ENCODE results near the gene RPGRIP1L.
"Not testable (repeated sequence)": the region's sequence is repeated elsewhere in the genome, so short reads cannot be mapped to it uniquely, and the experiment has no call there.

Gene RPGRIP1L

GRCh38 chr16:53711390-53711789 is 7.7 kb upstream of the RPGRIP1L start:
- DNase-seq: no peak

- DNase-seq: no peak
Observed at GRCh38 chr16:53708490-53708889, 4.8 kb upstream of the RPGRIP1L start.

DNA sequence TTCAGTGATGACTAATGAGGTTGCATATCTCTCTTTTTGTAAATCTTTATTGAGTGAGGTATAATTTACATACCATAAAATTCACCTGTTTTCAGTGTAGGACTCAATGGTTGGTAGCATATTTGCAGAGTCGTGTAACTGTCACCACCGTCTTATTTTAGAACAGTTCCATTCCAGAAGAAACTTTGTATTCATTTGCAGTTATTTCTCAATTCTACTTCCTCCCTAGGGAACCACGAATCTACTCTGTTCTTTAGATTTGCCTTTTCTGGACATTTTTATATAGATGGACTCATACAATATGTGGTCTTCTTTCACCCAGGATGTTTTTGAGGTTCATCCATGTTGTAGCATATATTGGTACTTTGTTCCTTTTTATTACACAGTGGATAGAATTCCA is 4.0 kb upstream of the RPGRIP1L start:
- DNase-seq: no peak

DNA sequence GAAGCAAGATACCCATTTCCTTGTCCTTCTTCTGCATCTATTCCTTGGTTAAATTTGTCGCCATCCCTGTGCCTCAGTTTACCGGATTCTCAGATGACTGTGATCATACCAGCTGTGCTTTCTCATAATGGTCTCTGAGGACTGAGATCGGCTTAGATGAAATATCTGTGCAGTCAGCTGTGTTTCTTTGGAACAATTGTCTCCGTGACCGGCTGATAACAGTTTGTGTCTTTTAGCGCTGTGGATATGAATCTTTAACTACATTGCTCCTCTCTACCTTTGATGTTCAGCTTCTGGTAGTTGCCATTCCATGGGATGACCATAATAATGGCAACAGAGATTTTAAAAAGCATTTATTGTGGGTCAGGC is 770 bp upstream of the RPGRIP1L start:
- DNase-seq: no peak

- DNase-seq: not testable (repeated sequence)
Observed at GRCh38 chr16:53698271-53698670, 5.4 kb downstream of the RPGRIP1L start.

- DNase-seq: no peak
Observed at GRCh38 chr16:53695070-53695469, 8.6 kb downstream of the RPGRIP1L start.

DNA sequence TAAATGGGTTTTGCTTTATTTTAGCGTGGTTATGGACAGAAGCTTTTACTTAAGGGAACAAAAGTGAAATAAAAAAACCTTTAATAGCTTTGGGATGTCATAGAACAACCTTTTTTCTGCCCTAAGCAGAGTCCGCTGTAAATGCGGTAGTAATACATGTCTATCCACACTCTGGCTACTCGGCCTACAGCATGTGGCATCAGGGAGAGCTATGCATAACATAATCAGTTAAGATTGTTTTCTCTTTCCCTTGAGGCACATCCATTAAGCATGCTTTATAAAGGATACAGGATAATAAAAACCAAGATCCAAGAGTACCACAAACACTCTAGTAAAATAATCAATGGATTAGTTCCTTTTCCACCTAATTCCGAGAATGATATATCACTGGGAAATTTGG is 10.3 kb downstream of the RPGRIP1L start:
- no peak for DNase-seq

DNA sequence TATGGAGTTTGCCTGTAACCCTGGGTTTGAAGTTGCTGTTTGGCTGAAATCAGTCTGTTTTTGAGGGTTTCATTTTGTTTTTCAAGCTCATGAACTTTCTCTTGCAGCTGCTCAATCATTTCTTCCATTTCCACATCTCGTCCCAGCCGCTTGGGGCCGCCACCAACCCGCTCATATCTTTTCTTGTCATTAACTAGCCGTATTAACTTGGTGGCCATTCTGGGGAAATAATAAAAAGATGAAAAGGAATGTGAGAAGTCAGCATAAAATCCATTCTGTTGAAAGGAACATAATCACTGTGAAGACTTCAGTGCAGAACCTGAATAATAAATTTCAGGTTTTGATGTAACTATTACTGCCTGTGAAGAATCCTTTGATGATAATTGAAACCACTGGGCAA is 11.5 kb downstream of the RPGRIP1L start:
- DNase-seq: no peak

GRCh38 chr16:53690771-53691170 is 12.9 kb downstream of the RPGRIP1L start:
- DNase-seq: no peak

DNA sequence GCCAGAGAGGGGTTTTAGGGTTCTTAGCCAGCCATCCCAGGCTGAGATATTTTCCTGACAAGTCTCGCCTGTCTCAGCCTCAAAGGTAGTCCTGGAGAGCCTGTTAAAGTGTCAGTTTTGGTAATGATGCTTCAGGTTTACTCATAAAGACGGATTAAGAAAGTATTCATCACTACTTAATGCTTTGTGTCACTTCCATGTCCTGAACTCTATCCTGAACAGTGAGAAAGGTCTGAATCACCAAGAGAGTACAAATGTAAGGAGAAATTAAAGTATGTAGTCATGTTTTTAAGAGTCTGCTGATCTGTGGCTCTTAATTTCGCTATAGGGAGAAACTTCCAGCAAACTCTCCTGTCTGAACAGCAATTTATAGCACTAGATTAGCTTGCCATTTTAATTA is 14.0 kb downstream of the RPGRIP1L start:
- no peak for DNase-seq

GRCh38 chr16:53686710-53687109 is 16.9 kb downstream of the RPGRIP1L start:
- DNase-seq: no peak

DNA sequence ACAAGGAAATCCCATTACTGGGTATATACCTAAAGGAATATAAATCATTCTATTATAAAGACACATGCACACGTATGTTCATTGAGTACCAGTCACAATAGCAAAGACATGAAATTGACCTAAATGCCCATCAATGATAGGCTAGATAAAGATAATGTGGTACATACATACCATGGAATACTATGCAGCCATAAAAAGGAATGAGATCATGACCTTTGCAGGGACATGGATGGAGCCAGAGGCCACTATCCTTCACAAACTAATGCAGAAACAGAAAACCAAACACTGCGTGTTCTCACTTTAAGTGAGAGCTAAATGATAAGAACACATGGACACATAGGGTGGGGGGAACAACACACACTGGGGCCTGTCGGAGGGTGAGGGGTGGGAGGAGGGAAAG is 18.3 kb downstream of the RPGRIP1L start:
- DNase-seq: not testable (repeated sequence)

- DNase-seq: no peak
Observed at GRCh38 chr16:53681354-53681753, 22.3 kb downstream of the RPGRIP1L start.

- no peak for DNase-seq
Observed at GRCh38 chr16:53680756-53681155, 22.9 kb downstream of the RPGRIP1L start.

DNA sequence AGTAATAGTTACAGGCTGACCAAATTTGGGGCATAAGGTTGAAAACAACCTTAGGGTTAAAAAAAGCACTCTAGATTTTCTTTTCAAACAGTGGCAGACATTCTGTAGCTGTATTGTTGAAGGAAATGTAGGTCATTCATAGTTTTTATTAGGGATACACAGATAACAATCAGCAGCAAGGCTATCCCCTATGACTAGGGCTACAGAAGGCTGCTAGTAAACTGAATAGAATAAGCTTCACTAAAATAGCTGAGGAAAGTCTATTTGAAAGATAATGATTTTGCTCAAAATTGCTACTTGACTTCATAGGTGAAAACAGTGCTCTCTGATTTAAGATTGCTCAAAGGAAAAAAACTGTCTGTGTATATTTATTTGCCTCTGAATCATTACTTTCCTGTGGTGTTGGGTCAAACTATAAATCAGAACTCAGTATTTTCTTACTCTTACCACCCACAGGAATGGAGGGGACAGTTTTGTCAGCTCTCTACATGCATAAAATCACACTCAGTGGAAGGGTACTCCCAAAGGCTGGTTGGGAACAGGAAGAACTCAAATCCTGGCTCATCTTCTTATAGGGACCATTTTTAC is 24.8 kb downstream of the RPGRIP1L start:
- no peak for DNase-seq

DNA sequence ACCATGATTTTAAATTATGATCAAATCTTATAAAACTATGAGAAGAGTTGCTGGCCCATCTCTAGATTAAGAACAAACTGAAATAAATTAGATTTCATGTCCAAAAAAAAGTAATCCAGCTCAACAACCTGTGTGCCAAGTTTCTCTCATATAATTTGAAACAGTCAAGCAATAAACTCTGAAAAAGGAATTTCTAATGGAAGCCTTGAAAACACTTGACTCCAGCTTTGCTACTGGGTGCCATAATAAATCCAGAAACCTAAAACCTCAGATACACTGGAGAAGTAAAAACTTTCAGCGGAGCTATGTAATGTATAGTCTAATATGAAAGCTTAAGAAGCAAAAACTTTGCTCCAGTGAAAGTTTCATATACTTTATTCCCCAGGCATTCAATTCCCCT is 25.5 kb downstream of the RPGRIP1L start:
- DNase-seq: no peak

- DNase-seq: no peak
Observed at GRCh38 chr16:53673189-53673588, 30.5 kb downstream of the RPGRIP1L start.

- no peak for DNase-seq
Observed at GRCh38 chr16:53672461-53672860, 31.2 kb downstream of the RPGRIP1L start.

- DNase-seq: no peak
Observed at GRCh38 chr16:53668869-53669268, 34.8 kb downstream of the RPGRIP1L start.

DNA sequence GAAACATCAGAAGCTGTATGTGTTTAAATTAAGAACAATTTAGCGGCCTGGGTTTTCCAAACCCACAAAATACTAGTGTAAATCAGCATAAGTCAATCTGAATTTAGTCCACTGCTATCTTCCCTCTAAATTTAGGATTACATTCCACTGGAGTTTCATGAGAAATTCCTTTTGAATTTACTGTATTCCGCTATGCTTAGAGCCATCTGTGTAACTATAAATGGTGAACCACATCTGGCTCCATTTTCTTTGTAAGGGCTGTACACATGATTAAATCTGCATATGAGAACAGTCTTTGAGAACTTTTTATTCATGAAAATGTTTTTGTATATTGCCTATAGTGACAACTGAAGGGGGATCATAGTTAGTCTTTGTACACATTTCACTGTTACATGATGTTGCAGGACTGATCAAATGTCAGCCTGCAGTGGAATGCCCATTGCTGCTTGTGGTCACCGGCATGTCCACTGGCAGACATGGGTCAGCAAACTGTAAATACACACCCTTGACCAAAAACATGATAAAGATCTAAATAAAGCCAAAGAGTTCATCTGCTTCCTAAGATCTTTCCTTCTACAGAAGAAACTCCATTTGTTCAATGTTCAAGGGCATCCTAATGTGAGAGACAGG is 36.8 kb downstream of the RPGRIP1L start:
- no peak for DNase-seq

GRCh38 chr16:53664724-53665345 is 38.8 kb downstream of the RPGRIP1L start:
- no peak for DNase-seq

- DNase-seq: no peak
Observed at GRCh38 chr16:53662072-53662471, 41.6 kb downstream of the RPGRIP1L start.

DNA sequence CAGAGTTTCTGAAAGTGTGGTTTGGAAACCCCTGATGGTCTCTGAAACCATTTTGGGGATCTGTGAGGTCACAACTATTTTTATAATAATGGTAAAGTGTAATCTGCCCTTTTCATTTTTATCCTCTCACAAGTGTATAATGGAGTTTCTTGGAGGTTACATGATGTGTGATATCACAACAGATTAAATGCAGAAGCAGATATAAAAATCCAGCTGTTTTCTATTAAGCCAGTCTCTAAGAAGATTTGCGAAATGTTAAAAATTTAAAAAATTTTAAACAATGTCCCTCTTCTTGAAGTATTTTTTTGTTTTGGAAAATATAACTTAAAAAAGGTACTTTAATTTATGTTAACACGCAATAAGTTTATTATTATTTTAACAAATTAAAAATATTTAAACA is 48.7 kb downstream of the RPGRIP1L start:
- DNase-seq: no peak

GRCh38 chr16:53651357-53651756 is 52.3 kb downstream of the RPGRIP1L start:
- DNase-seq: no peak

- DNase-seq: no peak
Observed at GRCh38 chr16:53646506-53646905, 57.2 kb downstream of the RPGRIP1L start.
